Measurements from ENCODE around the gene SGCA.

The SGCA gene

DNA sequence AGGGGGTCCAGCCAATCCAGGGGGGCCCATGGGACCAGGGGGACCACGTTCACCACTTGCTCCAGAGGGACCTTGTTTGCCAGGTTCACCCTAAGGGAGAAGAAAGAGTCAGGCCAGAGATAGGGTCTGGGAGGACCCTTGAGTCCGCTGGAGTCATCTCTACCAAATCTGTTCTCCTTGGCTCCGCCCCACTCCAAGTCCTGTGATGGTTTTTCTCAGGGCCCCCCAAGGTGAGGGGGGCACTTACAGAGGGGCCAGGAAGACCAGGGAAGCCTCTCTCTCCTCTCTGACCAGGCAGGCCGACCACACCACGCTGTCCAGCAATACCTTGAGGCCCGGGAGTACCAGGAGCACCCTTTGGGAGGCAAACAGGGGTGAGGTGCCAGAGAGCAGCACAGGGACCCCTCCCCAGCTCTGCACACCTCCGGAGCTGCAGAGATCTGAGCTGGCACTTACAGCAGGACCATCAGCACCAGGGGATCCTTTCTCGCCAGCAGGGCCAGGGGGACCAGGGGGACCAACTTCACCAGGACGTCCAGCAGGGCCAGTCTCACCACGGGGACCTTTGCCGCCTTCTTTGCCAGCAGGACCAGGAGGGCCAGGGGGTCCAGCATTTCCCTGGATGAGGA, 23.2 kb downstream of the SGCA start:
- DNase-seq: no peak
- intact Hi-C loops (cut with DNase I): no loop called here

DNA sequence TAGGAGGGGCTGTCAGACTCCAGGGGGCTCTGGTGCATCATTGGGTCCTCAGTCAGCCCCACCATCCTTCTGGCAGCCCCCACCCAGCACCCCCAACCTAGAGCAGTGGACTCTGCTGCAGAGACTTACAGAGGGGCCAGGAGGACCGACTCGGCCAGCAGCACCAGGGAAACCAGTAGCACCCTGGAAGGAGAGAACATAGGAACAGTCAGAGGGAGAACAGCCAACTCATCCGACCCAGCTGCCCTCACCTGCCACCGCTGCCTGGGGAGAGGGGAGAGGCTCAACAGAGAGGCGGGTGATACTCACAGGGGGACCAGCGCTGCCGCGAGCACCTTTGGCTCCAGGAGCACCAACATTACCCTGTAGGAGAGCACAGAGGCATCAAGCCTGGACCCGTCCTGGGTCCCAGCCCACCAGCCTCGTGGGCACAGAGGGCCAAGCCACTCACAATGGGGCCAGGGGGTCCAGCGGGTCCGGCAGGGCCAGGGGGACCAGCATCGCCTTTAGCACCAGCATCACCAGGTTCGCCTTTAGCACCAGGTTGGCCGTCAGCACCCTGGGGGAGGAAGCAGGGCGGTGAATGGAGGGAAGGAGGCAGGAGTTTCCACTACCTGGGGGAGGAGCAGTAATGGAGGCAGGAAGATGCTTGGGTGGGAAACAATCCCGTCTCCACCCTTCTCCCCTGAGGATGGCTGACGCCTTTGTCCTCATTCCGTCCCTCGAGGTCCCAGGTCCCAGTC, 23.9 kb downstream of the SGCA start:
- DNase-seq: no peak
- intact Hi-C loops (cut with DNase I): no loop called here

DNA sequence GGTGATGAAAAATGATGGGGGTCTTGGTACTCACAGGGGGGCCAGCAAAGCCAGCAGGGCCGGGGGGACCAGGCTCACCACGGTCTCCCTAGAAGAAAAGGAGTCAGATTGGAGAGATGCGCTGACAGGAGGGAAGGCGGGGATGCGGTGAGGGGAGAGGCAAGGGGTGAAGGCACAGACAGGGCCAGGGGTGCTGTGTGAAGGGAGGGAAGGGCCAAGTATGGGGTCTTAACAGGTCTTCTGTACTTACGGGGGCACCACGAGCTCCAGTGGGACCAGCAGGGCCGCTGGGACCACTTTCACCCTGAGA, 24.4 kb downstream of the SGCA start:
- intact Hi-C loops (cut with DNase I): no loop called here
- no peak for DNase-seq

DNA sequence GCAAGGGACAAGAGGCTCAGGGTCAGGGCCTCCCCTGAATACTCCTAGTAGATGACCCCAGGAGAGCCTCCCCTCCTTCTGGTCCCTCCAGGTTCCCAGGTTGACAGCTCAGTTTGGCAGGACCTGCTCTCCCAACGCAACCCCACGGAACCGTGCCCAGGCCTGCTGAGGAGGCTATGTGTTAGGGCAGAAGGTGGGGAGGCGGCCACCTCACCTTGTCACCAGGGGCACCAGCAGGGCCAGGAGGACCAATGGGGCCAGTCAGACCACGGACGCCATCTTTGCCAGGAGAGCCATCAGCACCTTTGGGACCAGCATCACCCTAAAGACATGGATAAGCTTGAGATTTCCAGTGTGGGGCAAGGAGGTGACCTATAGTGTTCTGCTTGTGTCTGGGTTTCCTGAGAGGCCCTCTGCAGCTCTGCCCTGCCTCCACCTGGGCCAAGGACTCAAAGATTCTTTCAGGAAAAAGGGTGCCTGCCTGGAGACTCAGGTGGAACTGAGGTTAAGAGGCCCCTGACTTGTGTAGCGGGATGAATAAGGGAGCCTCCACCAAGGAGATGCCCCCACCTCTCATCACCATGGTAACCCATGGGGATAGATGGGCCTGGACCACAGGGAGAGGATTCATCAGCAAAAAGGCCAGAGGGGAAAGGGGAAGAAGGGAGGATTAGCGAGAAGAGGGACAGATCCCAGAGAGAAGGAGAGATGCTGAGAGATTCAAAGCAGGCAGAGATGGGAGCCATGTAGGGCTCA, 25.0 kb downstream of the SGCA start:
- intact Hi-C loops (cut with DNase I): no loop called here
- peak in 1 of 10 donors; percentile 12 for DNase-seq

DNA sequence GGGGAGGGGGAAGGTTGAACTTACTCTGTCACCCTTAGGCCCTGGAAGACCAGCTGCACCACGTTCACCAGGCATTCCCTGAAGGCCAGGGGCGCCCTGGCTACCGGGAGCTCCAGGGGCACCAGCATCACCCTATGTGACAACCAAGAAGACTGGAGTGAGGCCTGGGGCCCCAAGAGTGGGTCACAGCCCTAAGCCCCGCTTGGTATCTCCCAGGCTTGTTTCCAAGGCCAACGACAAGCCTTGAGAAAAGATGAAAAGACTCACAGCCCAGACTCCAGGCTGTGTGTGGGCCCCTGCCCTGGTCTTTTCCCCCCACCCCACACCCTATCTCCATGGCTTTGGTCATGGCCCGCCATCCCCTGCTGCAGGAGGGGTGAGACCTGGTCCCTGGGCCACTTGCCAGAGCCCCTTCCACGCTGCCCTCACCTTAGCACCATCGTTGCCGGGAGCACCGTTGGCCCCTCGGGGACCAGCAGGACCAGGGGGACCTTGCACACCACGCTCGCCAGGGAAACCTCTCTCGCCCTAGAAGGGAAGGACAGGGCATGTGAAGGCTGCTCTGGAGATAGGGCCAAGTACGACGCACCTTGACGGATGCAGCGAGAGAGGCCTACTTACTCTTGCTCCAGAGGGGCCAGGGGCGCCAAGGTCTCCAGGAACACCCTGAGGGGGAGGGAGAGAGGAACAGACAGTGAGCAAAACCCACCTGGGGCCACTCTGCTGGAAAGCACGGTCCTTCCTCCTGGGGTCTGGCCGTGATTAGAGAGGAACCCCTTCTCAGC, 25.7 kb downstream of the SGCA start:
- DNase-seq: peak in 1 of 10 donors; percentile 70

DNA sequence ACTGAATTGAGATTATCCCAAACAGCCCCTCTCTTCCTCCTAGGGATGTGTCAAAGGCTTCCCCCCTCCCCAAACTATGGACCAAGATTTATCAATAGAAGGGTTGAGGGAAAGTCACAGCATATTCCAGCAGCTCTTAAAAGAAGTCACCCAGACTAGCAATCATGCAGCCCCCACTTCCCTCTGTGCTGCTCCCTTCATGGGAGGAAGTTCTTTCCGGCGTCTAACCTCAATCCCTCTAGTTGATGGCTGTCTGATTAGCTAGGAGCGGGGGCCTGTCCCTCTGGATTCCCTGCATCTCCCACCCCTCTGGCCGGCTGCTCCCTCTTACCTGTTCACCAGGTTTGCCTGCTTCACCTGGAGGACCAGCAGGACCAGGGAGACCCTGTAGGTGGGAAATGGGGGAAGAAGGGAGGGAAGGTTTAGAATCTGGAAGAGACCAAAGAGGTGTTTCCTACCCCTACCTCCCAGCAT, 26.4 kb downstream of the SGCA start:
- intact Hi-C loops (cut with DNase I): no loop called here
- peak in 1 of 10 donors; percentile 32 for DNase-seq

More for the DNA sequence above, 25.7 kb downstream of the SGCA start:
- intact Hi-C loops (cut with DNase I): no loop called here

DNA sequence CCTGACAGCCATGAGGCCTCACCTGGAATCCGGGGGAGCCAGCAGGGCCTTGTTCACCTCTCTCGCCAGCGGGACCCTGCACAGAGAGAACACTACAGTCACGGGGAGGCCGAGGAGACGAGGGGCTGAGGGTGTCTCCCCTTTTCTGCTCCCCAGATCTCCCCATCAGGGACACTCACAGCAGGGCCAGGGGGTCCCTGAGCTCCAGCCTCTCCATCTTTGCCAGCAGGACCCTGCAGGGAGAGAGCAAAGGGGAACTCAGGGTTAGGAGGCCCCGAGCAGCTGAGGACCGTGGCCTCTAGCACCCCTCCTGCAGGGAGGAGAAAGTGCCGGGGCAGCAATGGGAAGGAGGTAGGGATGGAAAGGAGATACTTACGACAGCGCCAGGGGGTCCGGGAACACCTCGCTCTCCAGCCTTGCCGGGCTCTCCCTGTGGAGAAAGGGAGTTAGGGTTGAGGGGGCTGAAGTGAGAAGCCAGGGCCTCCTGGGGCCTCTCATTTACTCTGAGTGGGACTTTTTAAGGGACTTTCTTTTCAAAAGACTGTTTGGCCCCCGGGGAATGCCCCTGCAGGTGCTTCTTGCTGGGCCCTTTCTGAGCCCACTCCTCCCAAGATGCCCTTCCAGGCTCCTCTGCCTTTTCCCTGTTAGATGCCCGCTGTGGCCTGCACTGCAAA, 26.9 kb downstream of the SGCA start:
- intact Hi-C loops (cut with DNase I): no loop called here
- DNase-seq: peak in 1 of 10 donors; percentile 47

DNA sequence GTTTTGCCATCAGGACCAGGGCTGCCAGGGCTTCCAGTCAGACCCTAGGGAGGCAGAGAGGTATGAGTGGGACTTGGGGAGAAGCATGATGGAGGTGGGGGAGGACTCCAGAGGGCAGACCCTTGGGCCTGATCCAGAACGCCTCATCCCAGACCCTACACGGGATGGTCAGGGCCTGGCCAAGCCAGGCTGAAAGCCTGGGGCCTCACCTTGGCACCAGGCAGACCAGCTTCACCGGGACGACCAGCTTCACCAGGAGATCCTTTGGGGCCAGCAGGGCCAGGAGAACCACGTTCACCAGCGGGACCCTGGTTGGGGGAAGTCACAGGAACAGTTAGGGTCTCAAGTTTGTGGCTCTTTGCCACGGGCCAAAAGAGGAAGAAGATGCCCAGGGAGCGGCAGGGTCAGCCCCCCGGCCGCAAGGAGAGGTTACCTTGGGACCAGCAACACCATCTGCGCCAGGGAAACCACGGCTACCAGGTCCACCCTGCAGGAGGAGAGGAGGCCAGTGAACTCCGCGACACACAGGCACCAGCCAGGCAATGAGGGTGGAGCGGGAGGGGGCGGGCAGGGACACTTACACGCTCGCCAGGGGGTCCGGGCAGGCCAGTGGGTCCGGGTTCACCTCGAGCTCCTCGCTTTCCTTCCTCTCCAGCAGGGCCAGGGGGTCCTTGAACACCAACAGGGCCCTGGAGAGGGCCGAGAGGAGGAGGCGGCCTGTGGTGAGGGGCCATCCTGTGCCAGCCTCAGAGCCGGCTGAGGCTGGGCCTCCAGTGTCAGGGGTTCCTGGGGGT, 28.5 kb downstream of the SGCA start:
- DNase-seq: peak in 3 of 10 donors; percentile 52 to 83 (median 71)
- intact Hi-C loops (cut with DNase I): no loop called here

DNA sequence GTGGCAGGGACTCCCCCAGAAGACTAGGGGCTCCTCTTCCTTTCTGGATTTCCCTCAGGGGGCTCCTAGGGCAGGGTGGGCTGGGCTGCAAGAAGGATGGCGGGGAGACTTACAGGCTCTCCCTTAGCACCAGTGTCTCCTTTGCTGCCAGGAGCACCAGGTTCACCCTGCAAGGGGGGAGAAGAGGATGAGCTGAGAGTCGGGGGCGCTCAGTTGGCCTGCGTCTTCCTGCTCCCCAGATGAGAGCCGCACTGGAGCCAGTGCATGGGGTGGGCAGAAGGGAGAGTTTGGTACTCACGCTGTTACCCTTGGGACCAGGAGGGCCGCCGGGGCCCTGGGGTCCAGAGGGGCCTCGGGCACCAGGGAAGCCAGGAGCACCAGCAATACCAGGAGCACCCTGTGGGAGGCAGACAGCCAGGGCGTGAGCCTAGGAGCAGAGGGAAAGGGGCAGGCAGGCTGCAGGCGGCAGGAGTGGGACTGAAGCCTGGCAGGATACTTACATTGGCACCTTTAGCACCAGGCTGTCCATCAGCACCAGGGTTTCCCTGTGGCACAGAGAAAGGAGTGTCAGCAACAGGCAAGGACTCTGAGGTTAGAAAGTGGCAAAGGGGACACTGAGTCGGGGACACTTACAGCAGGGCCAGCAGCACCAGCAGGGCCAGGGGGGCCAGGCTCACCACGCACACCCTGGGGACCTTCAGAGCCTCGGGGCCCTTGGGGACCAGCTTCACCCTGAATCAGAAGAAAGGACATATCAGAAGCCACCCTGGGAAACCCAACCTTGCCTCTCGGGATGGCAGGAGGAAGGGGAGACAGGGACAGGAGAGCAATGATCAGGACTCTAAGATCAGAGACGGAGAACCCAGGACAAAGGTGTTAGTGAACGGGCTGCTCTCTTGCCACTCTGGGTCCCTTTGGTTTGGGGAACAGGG, 29.4 kb downstream of the SGCA start:
- DNase-seq: peak in 3 of 10 donors; percentile 62 to 65 (median 65)
- intact Hi-C loops (cut with DNase I): no loop called here

DNA sequence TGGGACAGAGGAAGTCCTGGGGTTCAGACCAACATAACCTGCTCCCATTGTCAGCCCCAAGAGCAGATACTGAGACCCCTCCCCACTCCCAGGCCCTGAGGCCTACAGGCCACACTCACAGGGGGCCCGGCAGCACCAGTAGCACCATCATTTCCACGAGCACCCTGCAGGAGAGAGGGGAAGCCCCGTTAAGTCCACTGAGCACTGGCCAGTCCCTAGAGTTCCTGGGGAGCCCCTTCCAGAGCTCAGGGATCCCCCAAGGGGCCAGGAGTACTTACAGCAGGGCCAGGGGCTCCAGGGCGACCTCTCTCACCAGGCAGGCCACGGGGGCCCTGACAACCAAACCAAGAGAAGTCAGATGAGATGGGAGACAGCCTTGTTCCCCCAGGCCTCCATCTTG, 30.2 kb downstream of the SGCA start:
- intact Hi-C loops (cut with DNase I): no loop called here
- peak in 3 of 10 donors; percentile 43 to 61 (median 56) for DNase-seq

DNA sequence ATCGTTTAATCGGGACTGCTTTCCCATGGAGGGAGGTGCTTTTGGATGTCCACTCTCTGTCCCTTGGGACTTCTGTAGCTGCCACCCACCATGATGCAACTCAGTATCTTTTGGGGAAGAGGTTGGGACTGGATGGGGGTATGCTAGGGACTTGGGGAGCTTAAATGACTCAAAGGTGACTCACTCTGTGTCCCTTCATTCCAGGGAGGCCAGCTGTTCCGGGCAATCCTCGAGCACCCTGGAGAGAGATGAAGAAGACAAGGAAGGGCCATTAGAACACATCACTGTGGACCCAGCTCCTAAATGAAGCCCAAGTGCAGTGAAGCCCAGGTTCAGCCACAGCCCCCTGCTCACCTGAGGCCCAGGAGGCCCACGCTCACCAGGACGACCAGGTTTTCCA, 31.0 kb downstream of the SGCA start:
- intact Hi-C loops (cut with DNase I): no loop called here
- DNase-seq: peak in 3 of 10 donors; percentile 20 to 49 (median 23)

DNA sequence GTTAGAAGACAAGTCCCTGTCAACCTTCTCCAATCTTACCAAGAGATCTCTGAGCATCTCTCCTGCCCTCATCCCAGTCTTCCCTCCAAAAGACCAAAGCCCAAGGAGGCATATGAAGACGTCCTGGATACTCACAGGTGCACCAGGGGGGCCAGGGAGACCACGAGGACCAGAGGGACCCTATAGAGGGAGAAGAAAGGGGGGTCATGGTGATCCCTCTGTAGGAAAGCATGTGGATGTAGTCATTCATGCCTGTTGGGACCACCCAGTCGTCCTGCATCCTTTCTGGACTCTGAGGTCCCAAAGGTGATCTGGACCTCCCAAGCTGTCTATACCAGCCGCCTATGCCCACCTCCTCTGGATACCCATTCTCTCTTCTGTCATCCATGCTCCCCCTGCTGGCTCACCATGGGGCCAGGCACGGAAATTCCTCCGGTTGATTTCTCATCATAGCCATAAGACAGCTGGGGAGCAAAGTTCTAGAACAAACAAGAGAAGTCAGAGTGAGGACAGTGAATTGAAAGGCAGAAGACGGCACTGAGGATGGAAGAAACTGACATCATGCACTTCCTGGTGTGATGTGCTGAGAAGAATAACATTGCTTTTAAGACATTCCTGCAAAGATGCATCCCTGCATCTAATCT, 32.3 kb downstream of the SGCA start:
- DNase-seq: peak in 8 of 10 donors; percentile 56 to 93 (median 64)
- intact Hi-C loops (cut with DNase I): loop anchor here (2.0 kb wide), 1 partner anchor 29 kb away; no protein-coding TSS in a partner anchor

DNA sequence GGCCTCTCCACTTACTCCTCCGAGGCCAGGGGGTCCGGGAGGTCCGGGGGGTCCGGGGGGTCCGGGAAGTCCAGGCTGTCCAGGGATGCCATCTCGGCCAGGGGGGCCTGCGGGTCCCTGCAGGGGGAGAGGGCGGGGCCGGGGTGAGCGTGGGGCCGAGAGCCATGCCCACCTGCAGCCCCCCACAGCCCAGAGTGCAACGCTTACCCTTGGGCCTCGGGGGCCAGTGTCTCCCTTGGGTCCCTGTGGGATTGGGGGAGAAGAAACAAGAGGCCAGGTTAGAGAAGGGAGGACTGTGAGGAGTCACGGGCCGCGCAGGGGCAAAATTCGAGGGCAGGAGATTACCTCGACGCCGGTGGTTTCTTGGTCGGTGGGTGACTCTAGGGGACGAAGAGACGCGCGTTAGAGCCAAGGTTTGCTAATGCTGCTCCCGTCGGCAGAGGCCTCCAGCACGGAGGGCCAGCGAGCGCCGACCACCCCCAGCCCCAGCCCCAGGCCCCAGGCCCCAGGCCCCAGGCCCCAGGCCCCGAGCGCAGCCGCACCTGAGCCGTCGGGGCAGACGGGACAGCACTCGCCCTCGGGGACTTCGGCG, 33.5 kb downstream of the SGCA start:
- peak in 3 of 10 donors; percentile 44 to 78 (median 72) for DNase-seq
- intact Hi-C loops (cut with DNase I): loop anchor here (2.0 kb wide), 1 partner anchor 31 kb away; no protein-coding TSS in a partner anchor

DNA sequence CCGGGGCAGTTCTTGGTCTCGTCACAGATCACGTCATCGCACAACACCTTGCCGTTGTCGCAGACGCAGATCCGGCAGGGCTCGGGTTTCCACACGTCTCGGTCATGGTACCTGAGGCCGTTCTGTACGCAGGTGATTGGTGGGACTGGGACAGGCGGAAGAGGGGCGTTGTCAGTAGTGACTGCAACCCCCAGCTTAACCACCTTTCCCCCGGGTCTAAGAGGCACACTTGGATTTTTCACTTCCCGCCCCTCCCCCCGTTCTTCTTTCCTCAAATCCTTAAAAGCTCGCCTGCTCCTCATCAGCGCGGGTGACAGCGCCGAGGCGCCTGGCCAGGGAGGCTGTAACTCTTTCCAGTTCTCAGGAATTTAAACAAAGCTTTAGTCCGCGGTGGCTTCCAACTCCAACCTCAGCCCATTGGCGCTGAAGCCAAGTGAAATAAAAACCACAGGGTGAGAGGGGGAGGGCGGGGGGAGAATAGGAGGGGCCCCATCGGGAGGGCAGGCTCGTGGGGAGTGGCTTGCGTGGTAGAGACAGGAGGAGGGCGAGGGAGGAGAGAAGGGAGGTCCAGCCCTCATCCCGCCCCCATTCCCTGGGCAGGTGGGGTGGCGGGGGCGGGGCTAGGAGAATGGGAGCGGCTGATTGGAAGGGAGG, 34.1 kb downstream of the SGCA start:
- DNase-seq: peak in 3 of 10 donors; percentile 22 to 82 (median 75)
- intact Hi-C loops (cut with DNase I): loop anchor here (1.0 to 2.0 kb wide), 3 partner anchors 31 to 97 kb away; no protein-coding TSS in a partner anchor

DNA sequence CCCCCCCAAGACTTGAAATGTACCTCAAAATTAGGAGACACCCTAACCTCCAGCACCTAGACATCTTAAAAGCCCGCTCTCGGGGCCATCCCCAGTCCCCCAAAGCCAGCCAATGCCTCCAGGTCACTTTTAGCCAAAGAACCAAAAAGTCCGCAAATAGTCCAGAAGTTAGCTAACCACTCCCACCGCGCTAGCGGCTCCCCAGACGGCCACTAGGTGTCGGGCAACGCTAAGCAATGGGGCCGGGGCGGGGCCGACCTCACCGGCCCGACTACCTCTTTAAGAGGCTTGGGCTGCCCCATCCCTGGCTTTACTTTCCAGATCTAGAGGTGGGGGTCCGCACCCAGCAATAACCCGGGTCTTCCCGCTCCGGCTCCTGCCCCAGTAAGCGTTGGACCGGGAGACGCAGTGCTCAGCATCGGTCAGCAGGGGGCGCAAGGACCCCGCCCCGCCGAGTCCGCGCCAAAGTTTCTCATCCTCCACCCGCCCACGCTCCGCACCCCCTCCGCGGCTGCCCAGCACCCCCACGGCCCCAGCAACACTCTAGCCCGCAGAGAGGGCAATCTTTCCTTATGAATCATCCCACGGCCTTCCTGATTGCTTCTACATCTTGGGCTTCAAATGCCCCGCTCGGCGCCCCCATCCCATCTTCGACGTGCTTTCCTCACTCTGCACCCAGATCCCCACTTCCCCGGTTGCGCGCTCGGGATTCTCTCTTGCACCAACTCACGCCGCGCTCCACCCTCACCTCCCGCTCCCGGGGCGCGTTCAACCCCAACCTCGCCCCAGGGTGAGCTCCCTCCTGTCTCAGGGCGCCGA, 34.9 kb downstream of the SGCA start:
- peak; percentile 50 to 96 (median 78) for DNase-seq
- intact Hi-C loops (cut with DNase I): loop anchor here (1.0 kb wide), 2 partner anchors 73 to 97 kb away; no protein-coding TSS in a partner anchor
